ENCODE measurements around the gene TCEAL4. TPM values are rescaled to one million over a fixed set of nuclear protein-coding genes. Genes with fewer than 3 reads are reported as not detected.

TCEAL4 gene
- polyA plus RNA-seq, 1 donor, result 78.0 TPM

Other genes with a start within 250 kb of the TCEAL4 start
- 131 TPM for gene TCEAL9, start 229.0 kb upstream of the TCEAL4 start, polyA plus RNA-seq (ENCODE audit: insufficient read length)
- 127 TPM for gene BEX3, start 209.0 kb upstream of the TCEAL4 start, polyA plus RNA-seq (ENCODE audit: insufficient read length)
- 1.1 TPM for gene RAB40A, start 66.0 kb upstream of the TCEAL4 start, polyA plus RNA-seq (ENCODE audit: insufficient read length)
- gene TCEAL3, start 22.4 kb downstream of the TCEAL4 start, polyA plus RNA-seq (ENCODE audit: insufficient read length), result 9.4 TPM
- 69.1 TPM for gene TCEAL1, start 43.5 kb downstream of the TCEAL4 start, polyA plus RNA-seq (ENCODE audit: insufficient read length)
- 249 TPM for gene MORF4L2, start 101.2 kb downstream of the TCEAL4 start, polyA plus RNA-seq (ENCODE audit: insufficient read length)
- 0.99 TPM for gene TMEM31, start 125.4 kb downstream of the TCEAL4 start, polyA plus RNA-seq (ENCODE audit: insufficient read length)
- 54.6 TPM for gene PLP1, start 191.3 kb downstream of the TCEAL4 start, polyA plus RNA-seq (ENCODE audit: insufficient read length)
- gene RAB9B, start 246.7 kb downstream of the TCEAL4 start, polyA plus RNA-seq (ENCODE audit: insufficient read length), result 35.1 TPM